Airway epithelial cell (primary cell): ENCODE measurements around the gene PACSIN1. TPM values are rescaled to one million over a fixed set of nuclear protein-coding genes. Genes with fewer than 3 reads are reported as not detected.

Experiments used
- total RNA-seq: library from RNA; depleted of rRNA; stranded (reverse); fragments of >200 nt; gene quantifications from 2 replicates; pipeline ENCODE4 v1.2.3, GENCODE V29; 2015

Gene PACSIN1, protein sequence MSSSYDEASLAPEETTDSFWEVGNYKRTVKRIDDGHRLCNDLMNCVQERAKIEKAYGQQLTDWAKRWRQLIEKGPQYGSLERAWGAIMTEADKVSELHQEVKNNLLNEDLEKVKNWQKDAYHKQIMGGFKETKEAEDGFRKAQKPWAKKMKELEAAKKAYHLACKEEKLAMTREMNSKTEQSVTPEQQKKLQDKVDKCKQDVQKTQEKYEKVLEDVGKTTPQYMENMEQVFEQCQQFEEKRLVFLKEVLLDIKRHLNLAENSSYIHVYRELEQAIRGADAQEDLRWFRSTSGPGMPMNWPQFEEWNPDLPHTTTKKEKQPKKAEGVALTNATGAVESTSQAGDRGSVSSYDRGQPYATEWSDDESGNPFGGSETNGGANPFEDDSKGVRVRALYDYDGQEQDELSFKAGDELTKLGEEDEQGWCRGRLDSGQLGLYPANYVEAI
- total RNA-seq = not detected in 2 replicates

DNA sequence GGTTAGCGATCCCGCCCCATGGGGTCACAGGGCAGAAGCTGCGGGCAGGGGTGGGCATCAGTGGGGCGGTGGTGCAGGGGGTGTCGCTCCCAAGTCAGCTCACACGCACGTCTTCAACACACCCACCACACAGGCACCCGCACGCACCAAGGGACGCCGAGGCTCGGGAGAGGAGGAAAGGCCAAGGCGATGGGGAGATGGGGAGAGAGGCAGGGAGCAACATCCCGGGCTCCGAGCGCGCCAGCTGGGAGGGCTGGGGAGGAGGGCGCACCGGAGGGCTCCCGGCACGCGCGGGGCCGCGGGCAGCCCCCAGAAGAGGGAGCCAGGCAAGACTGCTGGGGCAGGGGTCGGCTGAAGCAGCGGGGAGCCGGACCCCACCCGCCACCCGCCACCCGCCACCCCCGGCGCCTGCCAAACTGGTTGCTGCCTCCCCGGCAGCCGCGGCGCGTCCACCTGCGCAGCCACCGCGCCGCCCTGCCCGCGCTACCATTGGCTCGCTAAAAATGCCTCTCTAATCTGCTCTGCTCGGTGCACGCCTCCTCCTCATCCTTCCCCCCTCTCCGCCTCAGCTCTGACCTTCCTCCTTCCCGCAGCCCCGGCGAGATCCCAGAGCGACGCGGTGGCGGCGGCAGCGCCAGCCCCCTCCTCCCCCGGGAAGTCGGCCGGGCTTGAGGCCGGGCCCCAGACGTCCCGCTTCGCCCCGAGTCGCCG lies at the start of gene PACSIN1:
PACSIN1 (plus strand) TSS at position 546 of the 711 bp plus-strand sequence. CDS start 60,230 bp downstream, outside the sequence.

DNA sequence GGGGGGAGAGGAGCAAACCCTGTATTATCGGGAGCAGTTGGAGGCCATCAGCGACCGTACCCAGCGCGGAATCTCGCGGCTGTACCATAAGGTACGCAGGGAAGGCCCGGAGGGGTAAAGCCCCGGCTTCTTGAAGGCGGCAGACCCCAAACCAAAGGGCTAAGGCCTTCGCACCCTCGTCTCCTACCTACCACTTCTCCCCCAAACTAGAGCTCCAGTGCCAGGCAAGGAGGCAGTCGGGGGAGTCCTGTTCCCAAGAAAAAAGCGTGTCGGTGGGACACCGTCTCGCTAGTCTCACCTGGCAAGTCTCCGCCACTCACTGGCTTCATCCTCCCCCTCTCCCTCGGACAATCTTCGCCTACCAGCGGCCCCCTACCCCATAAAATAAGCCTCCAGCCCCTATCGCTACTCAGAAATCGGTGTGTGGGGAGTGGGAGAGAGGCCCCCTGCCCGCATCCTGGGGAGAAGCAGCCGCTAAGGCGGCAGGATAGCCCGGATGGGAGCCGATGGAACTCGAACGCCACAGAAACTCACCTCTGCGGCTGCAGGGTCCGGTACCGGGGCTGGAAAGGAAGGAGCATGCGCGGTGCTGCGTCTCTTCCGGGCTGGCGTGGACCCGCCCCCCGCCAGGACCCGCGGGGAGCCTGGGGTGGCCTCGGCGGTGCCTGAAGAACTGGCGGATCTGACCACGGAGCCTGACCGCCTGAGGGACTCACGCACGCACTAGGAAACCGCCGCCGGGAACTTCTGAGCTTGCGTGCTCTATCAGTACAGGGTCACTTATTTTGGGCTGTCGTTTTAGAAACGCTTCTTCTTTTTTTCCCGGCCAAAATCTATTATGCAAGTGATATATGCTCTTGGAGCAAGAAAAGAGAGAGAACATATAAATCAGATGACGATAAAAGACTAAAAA lies 40.1 kb upstream of the PACSIN1 start, which contains the start of gene RPS10:
RPS10 (minus strand) TSS at position 572 of the 913 bp plus-strand sequence. CDS start 848 bp downstream, outside the sequence.

DNA sequence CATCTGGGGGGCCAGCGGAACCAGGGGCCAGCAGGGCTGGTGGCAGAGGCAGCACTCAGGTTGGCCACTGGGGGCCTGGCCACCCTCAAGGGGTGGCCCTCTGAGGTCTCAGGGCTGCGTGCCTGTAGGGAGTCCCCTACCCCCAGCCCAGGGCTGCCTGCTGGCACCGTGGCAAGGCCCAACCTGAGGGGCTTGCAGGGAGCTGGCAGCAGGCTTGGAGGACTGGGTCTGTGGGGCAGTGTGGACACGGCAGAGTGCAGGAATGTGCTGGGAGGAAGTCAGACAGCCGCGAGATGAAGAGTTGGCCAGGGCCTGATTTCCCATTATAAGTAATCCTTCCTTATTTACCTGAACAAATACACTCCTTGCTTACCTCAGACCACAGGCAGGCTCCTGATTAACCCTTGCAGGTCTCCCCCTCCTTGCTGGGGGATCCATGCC lies 90.2 kb downstream of the PACSIN1 start, which contains the start of gene SPDEF:
SPDEF (minus strand) TSS at position 299 of the 441 bp plus-strand sequence. CDS start 11,874 bp downstream, outside the sequence.

Other genes with a start within 250 kb of the PACSIN1 start
- gene HMGA1, start 229.2 kb upstream of the PACSIN1 start, total RNA-seq = 301 and 418 TPM in 2 replicates
- gene SMIM29, start 217.1 kb upstream of the PACSIN1 start, total RNA-seq = 18.2 and 19.2 TPM in 2 replicates
- 17.1 and 21.1 TPM in 2 replicates for gene NUDT3, start 73.4 kb upstream of the PACSIN1 start, total RNA-seq
- 4,178 and 5,351 TPM in 2 replicates for gene RPS10, start 40.0 kb upstream of the PACSIN1 start, total RNA-seq
- 21.0 and 23.6 TPM in 2 replicates for gene SPDEF, start 90.3 kb downstream of the PACSIN1 start, total RNA-seq
- 34.1 and 37.7 TPM in 2 replicates for gene ILRUN, start 230.7 kb downstream of the PACSIN1 start, total RNA-seq